Stimulated activated CD8-positive, alpha-beta memory T cell treated with anti-CD3 and anti-CD28 coated beads, Interleukin-15, amount 100 ng/mL, for 24 hours (primary cell): ENCODE measurements around the gene GJC2.

Experiments used
- DNase-seq: peaks from one replicate; pipeline ENCODE4 v3.0.0-alpha.2; 2020; ENCODE audit warnings: low read depth

The GJC2 gene

GRCh38 chr1:228158151-228159007 lies 8.6 kb downstream of the GJC2 start:
- no peak for DNase-seq

GRCh38 chr1:228159008-228159665 lies 9.4 kb downstream of the GJC2 start:
- no peak for DNase-seq

DNA sequence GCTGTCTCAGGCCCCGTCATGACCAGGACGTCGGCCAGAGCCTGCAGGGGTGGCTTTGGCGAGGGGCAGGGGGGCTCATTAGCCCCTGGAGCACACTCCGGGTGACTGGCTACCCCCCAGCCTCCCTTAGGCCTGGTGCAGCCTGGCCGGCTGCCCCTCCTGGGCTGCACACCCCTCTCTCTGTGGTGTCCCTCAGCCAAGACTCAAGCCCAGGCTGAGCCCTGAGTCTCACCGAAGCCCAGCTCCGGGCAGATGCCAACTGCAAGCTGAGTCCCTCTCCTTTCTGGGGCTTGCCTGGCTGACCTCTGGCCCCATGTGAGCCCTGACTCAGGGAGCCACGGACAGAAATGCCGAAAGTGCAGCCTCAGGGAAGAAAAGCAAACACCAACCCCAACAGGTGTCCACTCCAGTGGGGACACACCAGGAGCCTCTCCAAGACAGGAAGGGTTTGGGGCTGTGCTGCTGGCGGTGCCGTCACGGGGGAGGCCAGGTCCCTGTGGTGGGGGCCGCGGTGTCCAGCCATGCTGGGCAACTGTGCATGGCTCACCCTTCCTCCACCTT lies 10.6 kb downstream of the GJC2 start:
- no peak for DNase-seq

- no peak for DNase-seq
Measured at GRCh38 chr1:228161362-228161761, 11.6 kb downstream of the GJC2 start.

- no peak for DNase-seq
Measured at GRCh38 chr1:228161866-228162265, 12.1 kb downstream of the GJC2 start.

DNA sequence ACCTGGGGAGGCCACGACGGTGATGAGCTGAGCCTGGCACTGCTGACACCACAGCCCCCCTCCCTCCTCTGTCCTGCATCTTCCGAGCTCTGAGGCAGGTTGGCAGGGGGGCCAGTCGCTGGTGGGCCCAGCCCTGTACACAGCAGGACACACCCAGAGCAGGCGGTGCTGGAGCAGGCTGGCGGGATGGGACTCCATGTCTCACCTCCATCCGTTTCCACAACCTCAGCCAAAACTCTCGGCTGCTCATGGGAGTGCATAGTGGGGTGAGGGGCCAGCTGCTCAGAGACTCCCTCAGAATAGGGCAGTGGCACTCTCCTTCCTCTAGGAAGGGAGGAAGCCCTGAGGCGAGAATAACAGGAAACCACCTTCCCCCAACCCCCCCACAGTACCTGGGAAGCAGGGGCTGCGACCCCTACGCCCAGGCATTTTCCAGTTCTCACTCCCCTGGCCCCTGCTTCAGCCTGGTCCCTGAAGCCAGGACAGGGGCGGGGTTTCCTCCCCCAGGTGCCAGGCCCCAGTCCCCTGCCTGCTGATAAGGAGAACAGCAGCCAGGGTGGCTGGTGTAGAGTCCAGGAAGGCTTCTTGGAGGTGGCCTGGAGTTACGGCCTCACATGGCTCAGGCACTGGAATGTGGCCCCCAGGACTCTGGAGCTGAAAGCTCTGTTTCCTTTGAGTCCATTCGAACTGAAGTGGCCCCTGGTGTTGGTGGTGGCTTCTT lies 12.7 kb downstream of the GJC2 start:
- DNase-seq, result no peak

DNA sequence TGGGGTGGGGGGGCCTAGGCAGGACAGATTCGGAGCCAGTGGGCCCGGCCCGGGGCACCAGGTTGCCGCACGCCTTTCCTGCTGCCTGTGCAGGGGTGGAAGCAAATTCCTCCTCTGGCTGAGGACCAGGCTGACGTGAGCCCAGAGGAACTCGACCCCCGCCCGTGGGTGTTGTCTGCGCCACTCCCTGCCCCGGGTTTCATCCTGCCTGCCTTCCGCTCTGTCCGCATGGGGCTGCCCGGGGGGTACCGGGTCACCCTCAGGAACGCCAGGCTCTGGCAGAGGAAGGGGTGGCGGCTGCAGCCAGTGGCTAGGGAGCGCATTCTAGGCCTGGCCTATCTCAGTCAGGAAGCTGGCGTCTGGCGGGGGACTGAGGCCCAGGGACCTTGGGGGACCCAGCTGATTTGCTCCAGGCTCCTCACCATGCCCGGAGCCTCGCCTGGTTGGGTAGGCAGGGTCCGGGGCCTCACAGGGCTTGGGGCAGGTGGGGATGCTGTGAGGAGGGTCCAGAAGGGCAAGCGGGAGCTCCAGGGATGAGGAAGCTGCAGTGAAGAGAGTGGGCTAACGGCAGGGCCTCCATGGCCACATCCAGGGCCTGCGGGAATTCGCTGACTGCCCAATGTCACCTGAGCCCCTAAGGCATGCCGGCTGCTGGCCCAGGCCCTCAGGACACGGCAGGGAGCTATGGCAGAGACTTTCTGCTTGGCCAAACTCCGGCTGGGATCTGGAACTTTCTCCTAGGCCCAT lies 13.4 kb downstream of the GJC2 start:
- no peak for DNase-seq

GRCh38 chr1:228163776-228164519 lies 14.2 kb downstream of the GJC2 start:
- no peak for DNase-seq

DNA sequence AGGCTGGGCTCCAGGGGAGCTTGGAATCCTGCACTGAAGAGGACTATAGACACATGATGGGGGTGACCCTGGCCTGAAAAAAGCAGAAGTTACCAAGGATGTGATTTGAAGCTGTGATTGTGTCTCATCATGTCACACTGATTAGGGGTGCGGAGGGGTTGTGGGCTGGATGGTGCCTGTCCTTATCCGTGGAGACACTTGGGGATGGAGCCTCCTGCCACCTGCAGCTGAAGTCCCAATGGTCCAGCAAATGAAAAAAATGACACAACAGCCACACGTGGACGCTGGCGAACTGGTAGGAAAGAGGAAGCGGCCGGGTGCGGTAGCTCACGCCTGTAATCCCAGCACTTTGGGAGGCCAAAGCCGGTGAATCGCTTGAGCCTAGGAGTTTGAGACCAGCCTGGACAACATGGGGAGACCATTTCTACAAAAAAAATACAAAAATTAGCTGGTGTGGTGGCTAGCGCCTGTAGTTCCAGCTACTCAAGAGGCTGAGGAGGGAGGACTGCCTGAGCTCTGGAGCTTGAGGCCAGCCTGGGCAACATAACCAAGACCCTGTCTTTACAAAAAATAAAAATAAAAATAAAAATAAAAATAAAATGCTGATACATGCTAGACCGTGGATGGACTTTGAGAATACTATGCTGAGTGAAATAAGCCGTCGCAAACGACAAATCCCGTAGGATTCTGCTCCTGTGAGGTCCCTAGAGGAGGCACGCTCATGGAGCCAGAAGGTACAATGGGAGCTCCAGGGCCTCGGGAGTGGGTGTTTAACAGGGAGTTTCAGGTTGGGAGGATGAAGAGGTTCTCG lies 15.0 kb downstream of the GJC2 start:
- DNase-seq, result no peak

GRCh38 chr1:228165372-228166169 lies 15.8 kb downstream of the GJC2 start, which contains the start of gene IBA57:
IBA57 (plus strand) TSS chr1:228165804; CDS start chr1:228165817, 13 bp downstream.
- peak; percentile 98 for DNase-seq

DNA sequence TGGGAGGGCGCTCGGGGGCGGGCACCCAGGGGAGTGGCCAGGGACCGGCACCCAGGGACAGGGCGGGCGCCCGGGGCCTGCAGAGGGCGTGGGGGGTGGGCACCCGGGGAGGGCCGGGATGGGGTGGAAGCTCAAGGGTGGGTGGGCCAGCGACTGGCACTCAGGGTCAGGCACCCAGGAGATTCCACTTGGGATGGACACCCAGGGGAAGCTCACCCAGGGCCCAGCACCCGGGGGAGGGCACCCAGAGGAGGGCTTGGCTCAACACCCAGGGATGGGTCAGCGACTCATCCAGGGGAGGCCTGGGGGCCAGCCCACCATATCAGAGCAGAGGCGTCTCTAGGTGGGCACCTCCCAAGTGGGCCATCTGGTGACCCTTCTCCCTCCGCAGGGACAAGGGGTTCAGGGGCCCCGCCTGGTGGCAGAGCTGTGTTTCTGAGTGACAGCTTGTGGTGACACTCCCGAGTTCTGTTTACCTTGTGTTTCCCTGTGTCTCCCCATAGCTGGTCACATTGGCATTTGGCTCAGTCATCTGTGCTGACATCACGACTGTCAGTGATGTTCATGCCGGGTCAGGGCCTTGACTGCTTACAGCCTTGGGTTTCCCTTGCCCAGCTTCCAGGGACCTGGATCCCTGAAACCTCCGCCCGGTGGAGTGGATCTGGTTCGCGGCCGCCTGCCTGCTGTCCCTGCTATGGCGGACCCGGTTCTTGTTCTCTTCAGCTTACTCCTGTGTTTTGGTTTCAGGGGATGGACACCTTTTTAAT lies 16.6 kb downstream of the GJC2 start:
- no peak for DNase-seq

- no peak for DNase-seq
Measured at GRCh38 chr1:228168563-228169270, 19.0 kb downstream of the GJC2 start.

DNA sequence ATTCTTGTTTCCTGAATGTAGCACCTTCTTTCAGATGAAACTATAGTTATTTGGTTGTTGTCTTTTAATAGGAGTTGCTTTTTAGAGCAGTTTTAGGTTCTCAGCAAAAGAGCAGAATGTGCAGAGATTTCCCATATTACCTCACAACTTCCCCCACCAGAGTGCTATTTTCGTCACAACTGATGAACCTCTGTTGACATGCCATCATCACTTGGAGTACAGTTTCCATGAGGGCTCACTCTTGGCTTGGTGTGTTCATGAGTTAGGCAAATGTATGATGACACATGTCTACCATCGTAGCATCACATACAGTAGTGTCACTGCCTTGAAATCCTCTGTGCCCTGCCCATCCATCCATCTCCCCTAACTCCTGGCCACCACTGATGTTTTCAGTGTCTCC lies 19.6 kb downstream of the GJC2 start:
- DNase-seq, result no peak

DNA sequence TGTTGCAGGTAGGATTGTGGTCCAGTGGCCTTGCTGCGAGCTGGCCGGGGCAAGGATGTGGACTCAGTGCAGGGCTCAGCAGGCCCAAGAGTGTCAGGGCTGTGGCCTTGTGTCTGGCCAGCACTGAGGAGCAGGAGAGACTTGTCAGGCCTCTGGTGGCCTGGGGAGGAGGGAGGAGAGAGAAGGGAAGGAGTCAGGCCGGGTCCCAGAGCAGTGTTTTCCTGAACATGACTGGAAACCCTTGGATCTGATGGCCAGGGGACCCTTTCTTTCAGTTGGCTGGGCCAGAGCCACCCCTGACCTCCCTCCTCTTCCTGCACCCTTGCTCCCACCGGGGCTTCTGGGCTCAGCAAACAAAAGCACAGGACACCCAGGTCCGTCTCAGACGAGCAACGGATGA lies 20.9 kb downstream of the GJC2 start:
- DNase-seq, result no peak

DNA sequence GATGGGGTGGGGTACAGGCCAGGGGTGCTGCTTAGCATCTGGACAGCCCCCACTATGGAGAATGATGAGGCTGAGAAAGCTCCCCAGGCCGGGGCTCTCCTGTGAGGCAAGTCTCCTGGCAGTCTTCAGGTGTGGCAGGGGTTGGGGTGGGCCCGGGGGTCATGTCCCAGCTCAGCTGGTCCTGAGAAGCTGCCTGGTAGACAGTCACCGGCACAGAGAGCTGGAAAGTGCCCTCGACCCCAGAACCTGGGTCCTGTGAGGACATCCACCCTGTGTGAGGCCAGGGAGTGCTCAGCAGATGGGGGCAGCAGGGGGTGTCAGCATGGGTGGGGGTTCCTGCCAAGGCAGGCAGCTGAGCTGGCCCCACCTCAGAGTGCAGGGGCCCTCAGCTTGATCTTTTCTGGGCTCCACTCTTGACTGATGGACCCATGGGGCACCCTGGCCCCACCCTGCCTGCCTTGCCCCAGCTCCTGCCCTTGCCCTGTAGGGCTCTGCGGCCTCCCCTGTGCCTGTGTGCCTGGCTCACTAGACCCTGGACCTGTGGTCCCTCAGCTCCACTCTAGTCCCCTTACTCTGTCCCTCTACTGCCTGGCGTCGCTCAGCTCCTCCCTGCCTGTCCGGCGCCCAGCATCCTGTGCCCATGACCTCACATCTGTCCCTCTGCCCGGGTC lies 21.6 kb downstream of the GJC2 start:
- no peak for DNase-seq

DNA sequence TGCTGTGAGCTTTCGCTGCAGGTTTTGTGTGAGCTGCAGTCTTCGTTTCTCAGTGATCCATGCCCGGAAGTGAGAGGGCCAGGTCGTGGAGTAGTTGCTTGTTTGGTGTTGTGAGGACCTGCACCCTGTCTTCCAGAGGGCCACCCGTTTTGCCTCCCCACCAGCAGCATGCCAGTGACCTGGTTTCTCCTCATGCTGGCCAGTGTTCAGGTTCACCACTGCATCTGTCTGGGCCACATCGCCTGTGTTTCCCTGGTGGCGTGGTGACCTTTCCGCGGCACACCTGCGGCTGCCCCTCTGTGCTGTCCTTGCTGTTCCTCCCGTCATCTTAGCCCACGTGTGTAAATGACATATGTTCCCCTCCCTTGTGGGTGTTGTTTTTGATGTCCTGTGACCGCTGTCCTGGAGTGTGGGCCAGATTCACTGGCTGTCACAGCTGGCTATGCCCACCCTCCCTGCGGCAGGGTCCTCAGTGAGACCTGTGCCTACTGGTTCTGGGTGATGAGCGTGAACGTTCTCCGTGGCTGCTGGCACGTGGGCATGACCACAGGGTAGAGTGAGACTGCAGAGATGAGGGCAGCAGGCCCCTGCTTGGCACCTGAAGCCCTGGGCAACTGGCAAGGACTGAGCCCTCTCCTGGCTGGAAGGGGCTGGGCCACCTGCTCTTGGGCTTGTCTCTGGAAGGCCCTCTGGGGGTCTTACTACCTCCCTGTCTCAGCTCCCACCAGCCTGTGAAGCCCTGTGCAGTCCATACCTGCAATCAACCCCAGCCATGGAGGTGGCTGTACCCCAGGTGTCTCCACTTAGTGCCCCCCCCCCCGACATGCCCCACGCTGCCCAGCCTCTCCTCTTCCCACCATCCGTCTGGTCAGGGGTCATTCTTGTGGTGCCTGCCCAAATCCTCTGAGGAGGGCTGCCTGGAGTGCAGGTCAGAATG lies 23.1 kb downstream of the GJC2 start:
- DNase-seq, result no peak
